ENCODE results near the gene NRDE2.
"Not testable (repeated sequence)": the region's sequence is repeated elsewhere in the genome, so short reads cannot be mapped to it uniquely, and the experiment has no call there.

The NRDE2 gene

GRCh38 chr14:90341784-90342183, 10.0 kb upstream of the NRDE2 start:
- no peak for DNase-seq (ENCODE audit: low read depth)

GRCh38 chr14:90341232-90341631, 9.5 kb upstream of the NRDE2 start:
- DNase-seq (ENCODE audit: low read depth): not testable (repeated sequence)

- DNase-seq (ENCODE audit: low read depth): no peak
Measured at GRCh38 chr14:90336985-90337384, 5.2 kb upstream of the NRDE2 start.

- no peak for DNase-seq (ENCODE audit: low read depth)
Measured at GRCh38 chr14:90336401-90336800, 4.7 kb upstream of the NRDE2 start.

- DNase-seq (ENCODE audit: low read depth): no peak
Measured at GRCh38 chr14:90332271-90332584, 487 bp upstream of the NRDE2 start.

GRCh38 chr14:90330203-90331196, 1.2 kb downstream of the NRDE2 start:
- no peak for DNase-seq (ENCODE audit: low read depth)

DNA sequence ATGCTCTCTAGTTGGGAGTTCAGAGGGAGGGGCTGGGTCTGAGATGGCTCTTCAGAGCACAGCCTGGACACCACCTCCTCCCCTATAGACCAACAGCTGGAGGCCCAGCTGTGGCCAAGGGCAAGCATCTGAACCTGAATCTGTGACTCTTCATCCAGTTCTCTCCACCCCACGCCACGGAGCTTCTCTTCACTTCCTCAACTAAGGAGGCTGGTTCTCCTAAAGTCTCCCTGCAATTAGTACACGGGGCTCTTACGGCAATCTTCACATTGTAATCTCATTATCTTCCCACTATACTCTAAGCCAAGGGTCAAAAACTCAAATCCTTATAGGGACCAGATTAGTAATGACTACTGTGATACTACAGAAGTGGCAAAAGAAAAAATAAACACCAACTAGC, 9.8 kb downstream of the NRDE2 start:
- no peak for DNase-seq (ENCODE audit: low read depth)

- DNase-seq (ENCODE audit: low read depth): no peak
Measured at GRCh38 chr14:90319634-90320541, 11.9 kb downstream of the NRDE2 start.

GRCh38 chr14:90319173-90319572, 12.6 kb downstream of the NRDE2 start:
- no peak for DNase-seq (ENCODE audit: low read depth)

DNA sequence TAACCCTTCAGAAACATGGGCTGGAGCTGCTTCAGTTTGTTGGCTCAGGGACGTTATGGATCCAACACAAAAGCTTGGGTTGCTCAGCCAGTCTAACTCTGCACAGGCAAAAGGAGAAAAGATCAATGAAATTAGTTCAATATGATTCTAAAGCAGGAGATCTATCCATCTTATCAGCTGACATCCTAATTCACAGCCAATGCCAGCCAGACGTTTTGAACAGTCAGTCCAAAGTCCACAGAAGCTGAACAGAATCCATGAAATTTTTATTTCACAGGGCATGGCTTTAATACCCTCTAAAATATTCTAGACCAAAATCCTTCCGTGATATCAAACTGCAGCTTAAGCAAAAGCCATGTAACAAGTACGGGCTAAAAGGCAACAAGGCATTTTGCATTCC, 13.7 kb downstream of the NRDE2 start:
- no peak for DNase-seq (ENCODE audit: low read depth)

GRCh38 chr14:90317286-90317685, 14.5 kb downstream of the NRDE2 start:
- no peak for DNase-seq (ENCODE audit: low read depth)

DNA sequence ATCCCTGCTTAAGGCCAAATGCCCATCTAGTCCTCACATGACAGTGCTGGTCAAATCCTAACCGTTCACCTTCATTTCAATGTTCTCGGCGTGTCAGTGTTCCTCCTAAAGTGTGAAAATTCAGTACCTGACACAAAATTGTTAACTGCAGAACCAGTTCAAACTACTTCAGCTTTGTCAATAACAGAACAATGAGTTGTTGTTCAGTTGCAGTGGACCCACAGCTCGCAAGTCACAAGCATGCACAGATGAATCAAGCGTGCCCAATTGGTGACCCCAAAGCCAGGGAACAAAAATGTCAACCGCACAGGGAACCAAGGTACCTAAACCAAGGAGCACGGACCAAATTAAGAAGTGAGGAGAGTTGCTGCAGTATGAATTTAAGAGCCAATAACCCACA, 23.2 kb downstream of the NRDE2 start:
- no peak for DNase-seq (ENCODE audit: low read depth)

DNA sequence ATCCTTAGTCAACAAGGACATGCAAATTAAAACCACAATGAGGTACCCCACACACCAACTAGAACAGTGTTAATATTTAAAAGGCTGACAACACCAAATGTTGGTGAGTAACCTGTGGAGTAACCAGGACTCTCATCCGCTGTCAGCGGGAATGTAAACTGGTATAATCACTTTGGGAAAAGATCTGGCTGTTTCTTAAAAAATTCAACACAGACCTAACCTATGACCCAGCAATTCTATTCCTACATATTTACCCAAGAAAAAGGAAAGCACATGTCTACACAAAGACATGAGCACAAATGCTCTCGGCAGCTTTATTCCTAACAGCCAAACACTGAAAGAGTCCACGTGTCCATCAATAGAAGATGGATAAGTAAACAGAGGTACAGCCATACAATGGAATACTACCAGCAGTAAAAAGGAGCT, 26.6 kb downstream of the NRDE2 start:
- no peak for DNase-seq (ENCODE audit: low read depth)

- DNase-seq (ENCODE audit: low read depth): no peak
Measured at GRCh38 chr14:90304502-90304901, 27.2 kb downstream of the NRDE2 start.

- no peak for DNase-seq (ENCODE audit: low read depth)
Measured at GRCh38 chr14:90303473-90303872, 28.3 kb downstream of the NRDE2 start.

GRCh38 chr14:90302529-90303303, 29.0 kb downstream of the NRDE2 start:
- DNase-seq (ENCODE audit: low read depth): no peak

DNA sequence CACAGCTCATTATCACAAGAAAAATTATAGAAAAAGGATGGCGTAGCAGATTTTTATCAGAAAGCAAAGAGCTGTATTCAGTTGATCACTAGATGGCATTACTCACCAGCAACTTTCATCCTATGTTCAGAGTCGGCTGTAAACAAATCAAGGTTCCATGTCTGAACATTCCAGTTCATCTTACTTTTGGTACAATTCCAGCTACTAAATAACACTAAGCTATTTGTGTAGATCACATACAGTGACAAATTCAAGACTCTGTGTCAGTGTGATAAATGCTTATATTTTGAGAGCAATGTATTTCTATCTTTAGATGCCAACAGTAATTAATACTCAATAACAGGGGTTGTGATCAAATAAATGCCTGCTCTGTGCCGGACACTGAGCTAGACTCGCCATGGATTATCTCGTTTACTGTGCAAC, 30.1 kb downstream of the NRDE2 start:
- DNase-seq (ENCODE audit: low read depth): no peak

GRCh38 chr14:90301122-90301521, 30.6 kb downstream of the NRDE2 start:
- DNase-seq (ENCODE audit: low read depth): no peak

GRCh38 chr14:90300611-90301047, 31.1 kb downstream of the NRDE2 start:
- no peak for DNase-seq (ENCODE audit: low read depth)

DNA sequence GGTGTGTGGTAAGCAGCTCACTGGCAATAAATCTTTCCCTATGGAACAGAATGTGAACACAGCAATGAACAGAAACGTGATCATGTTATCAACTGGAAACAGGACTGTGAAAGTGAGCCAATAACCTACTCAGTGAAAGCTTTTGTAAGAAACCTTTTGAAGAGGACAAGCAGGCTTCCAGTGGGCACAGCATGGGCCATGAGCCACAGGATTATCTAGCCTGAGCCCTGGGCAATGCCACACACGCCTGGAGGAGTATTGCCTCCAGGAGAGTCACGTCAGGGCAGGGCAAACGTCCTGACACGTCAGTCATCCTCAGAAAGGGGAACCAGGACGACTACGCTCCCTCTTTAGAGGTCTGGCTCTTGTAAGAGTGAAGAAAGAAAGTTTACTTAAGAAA, 32.3 kb downstream of the NRDE2 start:
- DNase-seq (ENCODE audit: low read depth): no peak

- no peak for DNase-seq (ENCODE audit: low read depth)
Measured at GRCh38 chr14:90297876-90298629, 33.7 kb downstream of the NRDE2 start.
